PC-9 (cell line): ENCODE measurements around the gene FOXP1. TPM values are rescaled to one million over a fixed set of nuclear protein-coding genes. Genes with fewer than 3 reads are reported as not detected.

Source experiments
- BruUV-seq: library from RNA; stranded (reverse); fragments of 400-500 nt; replicated peaks from 2 replicates; lab custom pipeline; 2021; lab: Mats Ljungman, UMichigan
- CTCF ChIA-PET: fragments of 300-600 bp; sonication (Branson Sonifier 250); formaldehyde crosslinking; loops from one replicate; lab custom pipeline; 2022; ENCODE audit warnings: antibody characterized with exemption; lab: Charles Lee
- POLR2A ChIA-PET: fragments of 300-600 bp; sonication (Branson Sonifier 250); formaldehyde crosslinking; loops from one replicate; lab custom pipeline; 2022; ENCODE audit warnings: antibody characterized with exemption; ENCODE audit not compliant: unreplicated experiment; lab: Charles Lee
- DNase-seq, 2 experiments: peaks; one replicate each; pipeline versions ENCODE4 v3.0.0 to v3.0.0-alpha.2; 2015 to 2022; ENCODE audit warnings: mixed read lengths in 1 of 2
- H2AFZ ChIP-seq: fragments of 200-600 bp; sonication (generic); 2 replicates; pipeline ENCODE4 v1.8.1; 2017; ENCODE audit warnings: antibody characterized with exemption
- H3F3A ChIP-seq: fragments of 200-600 bp; sonication (generic); 2 replicates; pipeline ENCODE4 v1.8.1; 2017; ENCODE audit warnings: antibody characterized with exemption, mild to moderate bottlenecking, low read depth; ENCODE audit not compliant: insufficient read depth
- H3K27ac ChIP-seq: fragments of 200-600 bp; sonication (generic); 2 replicates; pipeline ENCODE4 v1.6.1; 2016; ENCODE audit warnings: mixed run types
- H3K27me3 ChIP-seq: fragments of 200-600 bp; sonication (generic); 2 replicates; pipeline ENCODE4 v1.6.1; 2016; ENCODE audit warnings: low read depth, mixed run types; ENCODE audit not compliant: insufficient read depth
- H3K36me3 ChIP-seq: fragments of 200-600 bp; sonication (generic); 2 replicates; pipeline ENCODE4 v1.6.1; 2016; ENCODE audit warnings: low read depth, mixed run types
- H3K4me1 ChIP-seq: fragments of 200-600 bp; sonication (generic); replicated peaks from 2 replicates; pipeline ENCODE4 v1.6.1; 2016; ENCODE audit warnings: mixed run types; ENCODE audit not compliant: insufficient read depth
- H3K4me2 ChIP-seq: fragments of 200-600 bp; sonication (generic); 2 replicates; pipeline ENCODE4 v1.6.1; 2017; ENCODE audit warnings: mixed run types
- H3K4me3 ChIP-seq: fragments of 200-600 bp; sonication (generic); 2 replicates; pipeline ENCODE4 v1.6.1; 2016; ENCODE audit warnings: mixed run types
- H3K79me2 ChIP-seq: fragments of 200-600 bp; sonication (generic); 2 replicates; pipeline ENCODE4 v1.6.1; 2017; ENCODE audit warnings: low read depth, mixed run types
- H3K9me2 ChIP-seq: fragments of 200-600 bp; sonication (generic); 2 replicates; pipeline ENCODE4 v1.8.1; 2017; ENCODE audit warnings: mild to moderate bottlenecking; ENCODE audit not compliant: insufficient read depth
- H3K9me3 ChIP-seq: fragments of 200-600 bp; sonication (generic); 2 replicates; pipeline ENCODE4 v1.8.1; 2016; ENCODE audit warnings: low read depth; ENCODE audit not compliant: insufficient read depth
- H4K20me1 ChIP-seq: fragments of 200-600 bp; sonication (generic); 2 replicates; pipeline ENCODE4 v1.8.1; 2017; ENCODE audit not compliant: insufficient read depth
- EZH2 ChIP-seq: fragments of 200-600 bp; sonication (generic); IDR thresholded peaks from 2 replicates; pipeline ENCODE4 v1.8.0; 2017; ENCODE audit warnings: antibody characterized with exemption, low read depth
- intact Hi-C: fragments of 100-400 bp; cut with micrococcal nuclease; formaldehyde crosslinking; loops from one replicate; pipeline ENCODE4 v1.10.0; 2022; ENCODE audit not compliant: unreplicated experiment
- total RNA-seq: library from RNA; stranded (reverse); gene quantifications from 2 replicates; pipeline ENCODE4 v1.2.3, GENCODE V29; 2021
- TF ChIP-seq, protein P1 (sequence below): fragments of 200-600 bp; sonication (generic); conservative IDR thresholded peaks from 2 replicates; pipeline ENCODE4 v1.6.1; 2017; ENCODE audit warnings: mixed run types, antibody characterized with exemption, mild to moderate bottlenecking, moderate library complexity

FOXP1 gene
- total RNA-seq, 1 experiment from 2014 or later = 33.3 TPM

DNA sequence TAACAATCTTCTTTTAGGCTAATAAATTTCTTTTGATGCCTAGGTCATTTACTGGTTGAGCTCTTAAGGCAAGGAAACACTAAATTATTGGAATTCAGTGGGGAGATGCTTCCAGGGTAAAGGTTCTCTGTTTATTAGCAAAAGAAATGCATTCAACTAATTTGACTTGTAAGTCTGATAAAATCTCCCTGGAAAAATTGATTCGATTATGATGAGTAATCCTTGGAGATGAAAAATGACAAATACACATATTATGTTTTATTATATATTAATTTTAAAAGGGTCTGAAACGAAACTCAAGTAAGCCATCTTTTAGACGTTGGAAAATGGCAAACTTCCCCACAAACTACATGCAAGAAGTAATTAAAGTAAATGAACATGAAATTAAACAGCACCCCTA lies 328.0 kb downstream of the FOXP1 start:
- BruUV-seq = no TSS peak
- Histone ChIP-seq H4K20me1 (no peaks in the 10 kb centered on the region), H3K27me3 (no peaks in the 10 kb centered on the region), H3F3A (no peaks in the 10 kb centered on the region), H3K4me3 (no peak overlapping the region), H3K9me3 (no peaks in the 10 kb centered on the region), H3K9me2 (no peaks in the 10 kb centered on the region), H3K4me2 (no peak overlapping the region), H3K27ac (no peak overlapping the region), H2AFZ (no peak overlapping the region), H3K79me2 (no peaks in the 10 kb centered on the region), H3K4me1 (no peaks in the 10 kb centered on the region), H3K36me3 (no peaks in the 10 kb centered on the region)
- DNase-seq = no peak
- intact Hi-C loops = no loop called here
- TF ChIP-seq, protein P1, sequence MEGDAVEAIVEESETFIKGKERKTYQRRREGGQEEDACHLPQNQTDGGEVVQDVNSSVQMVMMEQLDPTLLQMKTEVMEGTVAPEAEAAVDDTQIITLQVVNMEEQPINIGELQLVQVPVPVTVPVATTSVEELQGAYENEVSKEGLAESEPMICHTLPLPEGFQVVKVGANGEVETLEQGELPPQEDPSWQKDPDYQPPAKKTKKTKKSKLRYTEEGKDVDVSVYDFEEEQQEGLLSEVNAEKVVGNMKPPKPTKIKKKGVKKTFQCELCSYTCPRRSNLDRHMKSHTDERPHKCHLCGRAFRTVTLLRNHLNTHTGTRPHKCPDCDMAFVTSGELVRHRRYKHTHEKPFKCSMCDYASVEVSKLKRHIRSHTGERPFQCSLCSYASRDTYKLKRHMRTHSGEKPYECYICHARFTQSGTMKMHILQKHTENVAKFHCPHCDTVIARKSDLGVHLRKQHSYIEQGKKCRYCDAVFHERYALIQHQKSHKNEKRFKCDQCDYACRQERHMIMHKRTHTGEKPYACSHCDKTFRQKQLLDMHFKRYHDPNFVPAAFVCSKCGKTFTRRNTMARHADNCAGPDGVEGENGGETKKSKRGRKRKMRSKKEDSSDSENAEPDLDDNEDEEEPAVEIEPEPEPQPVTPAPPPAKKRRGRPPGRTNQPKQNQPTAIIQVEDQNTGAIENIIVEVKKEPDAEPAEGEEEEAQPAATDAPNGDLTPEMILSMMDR = no peak
- no peak for TF ChIP-seq EZH2
- POLR2A ChIA-PET = no interaction called here
- CTCF ChIA-PET = interaction anchor here (0.6 kb wide), 1 partner anchor 630 kb away, joined by 3 read pairs; no protein-coding TSS in a partner anchor

DNA sequence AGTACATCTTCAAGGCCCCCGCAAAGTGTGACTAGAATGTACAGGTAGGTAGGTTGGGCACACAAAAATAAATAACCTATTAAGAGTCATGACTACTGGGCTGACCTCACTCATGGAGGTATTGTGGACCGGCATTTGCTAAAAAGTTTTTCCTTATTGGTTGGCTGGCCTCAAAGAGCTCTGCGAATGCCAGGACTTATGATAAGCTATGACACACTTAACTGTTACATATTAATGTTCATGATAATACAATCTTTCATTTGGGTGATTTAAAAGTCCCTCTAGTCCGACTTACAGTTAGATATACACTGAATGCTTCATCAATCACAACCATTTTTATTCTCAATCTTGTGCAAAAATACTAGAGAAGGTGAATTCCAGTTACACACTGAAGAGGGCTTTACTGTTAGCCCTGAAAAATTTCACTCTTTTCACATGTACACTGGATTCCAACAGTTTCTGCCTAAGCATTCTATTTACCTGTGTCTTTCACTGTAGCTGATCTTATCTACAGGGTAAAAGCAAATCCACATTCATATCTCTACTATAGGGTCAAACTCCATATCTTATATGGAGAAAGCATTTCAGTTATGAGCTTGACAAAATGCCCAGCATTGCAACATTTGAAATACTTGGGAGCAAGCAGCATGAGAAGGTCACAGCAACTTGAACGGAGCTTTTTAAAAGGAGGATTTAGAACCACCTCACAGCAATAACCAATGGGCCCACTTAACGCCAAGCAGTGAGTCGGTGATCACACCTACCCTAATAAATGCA lies 329.1 kb downstream of the FOXP1 start:
- ChIA-PET CTCF (no interaction called here), POLR2A (interaction anchor here (0.6 kb wide), 1 partner anchor 192 kb away, joined by 3 read pairs; no protein-coding TSS in a partner anchor)
- DNase-seq = no peak
- Histone ChIP-seq H3K79me2 (no peaks in the 10 kb centered on the region), H2AFZ (no peak overlapping the region), H3F3A (no peaks in the 10 kb centered on the region), H3K36me3 (no peaks in the 10 kb centered on the region), H4K20me1 (no peaks in the 10 kb centered on the region), H3K27ac (no peak overlapping the region), H3K9me3 (no peaks in the 10 kb centered on the region), H3K4me3 (no peak overlapping the region), H3K27me3 (no peaks in the 10 kb centered on the region), H3K4me2 (no peak overlapping the region), H3K4me1 (no peaks in the 10 kb centered on the region), H3K9me2 (no peaks in the 10 kb centered on the region)
- intact Hi-C loops = no loop called here
- TF ChIP-seq EZH2 = no peak
- TF ChIP-seq, protein P1 = no peak
- BruUV-seq = no TSS peak

GRCh38 chr3:71253169-71253568 lies 330.4 kb downstream of the FOXP1 start:
- Histone ChIP-seq H3F3A (no peaks in the 10 kb centered on the region), H3K36me3 (no peaks in the 10 kb centered on the region), H3K9me3 (no peaks in the 10 kb centered on the region), H2AFZ (no peak overlapping the region), H3K27me3 (no peaks in the 10 kb centered on the region), H3K9me2 (no peaks in the 10 kb centered on the region), H3K4me3 (no peak overlapping the region), H3K79me2 (no peaks in the 10 kb centered on the region), H3K27ac (no peak overlapping the region), H4K20me1 (no peaks in the 10 kb centered on the region), H3K4me2 (no peak overlapping the region), H3K4me1 (no peaks in the 10 kb centered on the region)
- BruUV-seq = no TSS peak
- no peak for DNase-seq
- CTCF ChIA-PET = no interaction called here
- POLR2A ChIA-PET = no interaction called here
- TF ChIP-seq, protein P1 = no peak
- no peak for TF ChIP-seq EZH2
- intact Hi-C loops = no loop called here
